Stimulated activated CD8-positive, alpha-beta memory T cell treated with anti-CD3 and anti-CD28 coated beads, Interleukin-4, amount 100 ng/mL, for 1 hour (primary cell): Measurements from ENCODE around the gene CIBAR2.

Source experiments
- DNase-seq, 2 donors: peaks; one replicate each; pipeline ENCODE4 v3.0.0-alpha.2; 2020; ENCODE audit warnings: low read depth in 2 of 2, low spot score in 1 of 2

Gene CIBAR2

DNA sequence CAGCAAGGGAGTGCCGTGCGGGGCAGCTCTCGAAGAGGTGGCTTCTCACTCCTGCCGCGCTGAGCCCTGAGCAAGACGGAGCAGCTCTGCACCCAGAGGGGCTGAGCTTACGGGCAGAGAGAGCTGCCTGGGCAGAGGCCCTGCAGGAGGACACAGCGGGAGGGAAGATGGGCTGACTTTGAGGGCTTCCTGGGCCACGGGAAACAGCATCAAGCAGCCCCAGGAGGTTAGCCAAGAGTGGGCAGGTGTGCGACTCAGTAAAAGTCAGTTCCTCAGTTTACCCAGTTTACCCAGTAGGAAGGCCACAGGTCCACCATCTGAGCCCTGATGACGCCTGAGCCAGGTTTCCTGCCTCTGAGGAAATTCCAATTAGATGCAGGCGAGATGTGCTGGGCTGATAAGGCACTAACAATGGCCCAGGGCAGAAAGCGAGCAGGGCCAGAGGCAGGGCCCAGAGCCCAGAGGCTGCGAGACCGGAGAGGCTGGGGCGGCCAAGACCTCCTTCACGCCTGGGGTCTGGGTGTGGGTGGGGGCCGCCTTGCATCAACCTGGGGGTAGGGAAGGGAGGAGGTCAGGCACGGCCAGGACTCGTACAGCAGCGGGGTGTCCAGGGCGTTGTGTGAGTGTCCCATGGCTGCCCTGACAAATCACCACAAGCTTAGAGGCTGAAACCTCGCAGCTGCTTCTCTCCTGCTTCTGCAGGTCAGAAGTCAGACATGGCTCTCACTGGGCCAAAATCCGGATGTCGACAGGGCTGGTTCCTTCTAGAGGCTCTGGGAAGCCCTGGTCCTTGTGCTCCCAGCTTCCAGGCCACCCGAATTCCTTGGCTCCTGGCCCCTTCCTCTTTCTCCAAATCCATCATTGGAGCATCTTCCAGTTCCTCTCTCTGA lies 32.0 kb upstream of the CIBAR2 start:
- DNase-seq = no peak

GRCh38 chr16:85142771-85143211 lies 30.5 kb upstream of the CIBAR2 start:
- no peak for DNase-seq

DNA sequence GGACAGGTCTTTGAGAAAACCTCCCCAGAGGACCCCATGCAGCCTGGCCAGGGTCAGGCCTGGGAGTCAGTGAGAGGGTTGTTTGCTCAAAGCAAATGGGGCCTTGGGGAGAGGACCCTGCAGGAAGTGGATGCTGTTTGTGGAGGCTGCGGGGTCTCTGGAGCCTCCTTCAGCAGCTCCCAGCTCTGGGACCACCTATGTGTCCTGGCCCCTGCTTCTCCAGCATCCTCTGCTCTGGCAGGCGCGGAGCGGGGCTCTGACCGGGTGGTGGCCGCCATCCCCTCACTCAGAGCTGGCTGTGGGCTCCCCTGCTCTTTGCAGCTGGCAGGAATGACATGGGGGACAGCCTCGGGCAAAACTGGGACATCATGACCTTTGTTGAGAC lies 29.8 kb upstream of the CIBAR2 start:
- DNase-seq = no peak

DNA sequence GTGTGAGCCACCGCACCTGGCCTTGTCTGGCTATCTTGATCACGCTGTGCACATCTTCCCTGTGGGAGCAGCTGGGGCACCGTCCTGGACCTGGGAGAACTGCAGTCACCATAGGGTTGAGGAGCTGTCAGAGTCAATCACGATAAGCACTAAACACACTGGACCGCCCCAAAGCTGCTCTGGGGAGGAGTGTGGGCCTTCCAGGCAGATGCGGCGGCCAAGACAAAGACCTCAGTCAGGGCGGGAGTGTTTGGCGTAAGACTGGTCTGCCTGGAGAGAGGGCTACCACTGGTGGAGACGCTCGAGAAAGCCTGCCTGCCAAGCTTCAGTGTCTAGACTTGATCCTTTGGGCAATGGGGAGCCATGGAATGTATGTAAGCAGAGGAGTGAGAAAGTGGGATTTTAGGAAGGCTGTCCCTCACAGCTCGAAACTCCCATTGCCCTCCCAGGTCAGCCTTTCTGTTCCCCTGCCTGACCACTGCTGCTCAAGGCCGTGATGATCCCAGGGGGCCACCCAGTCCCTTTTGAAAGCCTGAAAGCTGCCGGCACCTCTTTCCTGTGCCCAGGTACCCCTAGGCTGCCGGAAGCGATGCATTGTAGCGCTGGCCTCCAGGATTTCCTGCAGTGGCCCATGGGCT lies 29.3 kb upstream of the CIBAR2 start:
- no peak for DNase-seq

- no peak for DNase-seq
Observed at GRCh38 chr16:85140455-85141012, 28.3 kb upstream of the CIBAR2 start.

GRCh38 chr16:85139881-85140339 lies 27.6 kb upstream of the CIBAR2 start:
- no peak for DNase-seq

- DNase-seq = no peak
Observed at GRCh38 chr16:85138825-85139627, 26.8 kb upstream of the CIBAR2 start.

- no peak for DNase-seq
Observed at GRCh38 chr16:85138073-85138824, 26.0 kb upstream of the CIBAR2 start.

GRCh38 chr16:85137323-85138072 lies 25.2 kb upstream of the CIBAR2 start:
- no peak for DNase-seq

GRCh38 chr16:85136702-85137322 lies 24.5 kb upstream of the CIBAR2 start:
- no peak for DNase-seq

DNA sequence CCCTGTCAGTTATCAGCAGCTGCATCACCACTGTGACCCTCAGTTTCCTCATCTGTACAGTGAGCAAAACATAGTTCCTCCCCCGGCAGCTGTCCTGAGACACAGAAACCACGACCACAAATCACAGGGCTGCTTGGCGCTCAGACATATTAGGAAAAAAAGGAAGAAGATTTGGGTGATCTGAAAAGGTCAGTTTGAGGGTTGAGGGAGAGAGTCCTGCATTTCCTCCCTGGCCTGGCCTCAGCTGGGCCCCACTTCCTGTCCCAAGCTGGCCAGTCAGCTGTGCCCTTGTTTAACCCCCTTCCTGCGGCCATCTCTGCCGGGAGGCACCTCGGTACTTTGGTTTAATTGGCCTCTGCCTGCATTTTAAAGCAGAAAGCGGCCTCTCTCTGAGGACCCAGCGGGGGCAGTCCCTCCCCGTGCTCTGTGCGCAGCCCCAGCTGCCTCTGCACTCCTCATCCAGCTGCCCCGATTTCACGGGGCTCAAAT lies 24.0 kb upstream of the CIBAR2 start:
- no peak for DNase-seq

GRCh38 chr16:85134789-85135142 lies 22.5 kb upstream of the CIBAR2 start:
- no peak for DNase-seq

- DNase-seq = no peak
Observed at GRCh38 chr16:85134076-85134788, 22.0 kb upstream of the CIBAR2 start.

GRCh38 chr16:85133290-85133599 lies 21.0 kb upstream of the CIBAR2 start:
- no peak for DNase-seq

DNA sequence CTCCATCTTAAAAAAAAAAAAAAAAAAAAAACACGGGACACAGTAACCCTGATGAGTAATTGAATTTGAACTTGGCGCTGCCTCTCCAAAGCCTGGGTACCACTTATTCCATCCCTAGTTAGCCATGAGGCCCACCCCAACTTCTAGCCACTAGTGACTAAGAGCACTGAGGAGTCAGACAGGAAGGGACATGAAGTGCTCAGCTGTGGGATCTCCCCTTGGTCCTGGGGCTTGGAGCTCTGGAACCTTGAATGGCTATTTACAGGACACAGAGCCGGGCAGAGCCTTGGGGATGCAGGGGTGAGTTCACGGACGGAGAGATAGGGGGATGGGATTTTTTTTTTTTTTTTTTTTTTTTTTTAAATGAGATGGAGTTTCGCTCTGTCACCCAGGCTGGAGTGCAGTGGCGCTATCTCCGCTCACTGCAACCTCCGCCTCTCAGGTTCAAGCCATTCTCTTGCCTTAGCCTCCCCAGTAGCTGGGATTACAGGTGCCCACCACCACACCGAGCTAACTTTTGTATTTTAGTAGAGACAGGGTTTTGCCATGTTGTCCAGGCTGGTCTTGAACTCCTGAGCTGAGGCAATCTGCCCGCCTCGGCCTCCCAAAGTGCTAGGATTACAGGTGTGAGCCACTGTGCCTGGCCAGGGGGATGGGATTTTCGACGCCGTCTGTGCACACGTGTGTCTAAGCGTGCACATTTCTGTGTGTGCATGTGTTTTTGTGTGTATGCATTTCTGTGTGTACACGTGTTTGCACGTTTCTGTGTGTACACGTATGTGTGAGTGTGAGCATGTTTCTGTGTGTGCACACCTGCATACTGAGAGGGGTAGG lies 20.4 kb upstream of the CIBAR2 start:
- no peak for DNase-seq

DNA sequence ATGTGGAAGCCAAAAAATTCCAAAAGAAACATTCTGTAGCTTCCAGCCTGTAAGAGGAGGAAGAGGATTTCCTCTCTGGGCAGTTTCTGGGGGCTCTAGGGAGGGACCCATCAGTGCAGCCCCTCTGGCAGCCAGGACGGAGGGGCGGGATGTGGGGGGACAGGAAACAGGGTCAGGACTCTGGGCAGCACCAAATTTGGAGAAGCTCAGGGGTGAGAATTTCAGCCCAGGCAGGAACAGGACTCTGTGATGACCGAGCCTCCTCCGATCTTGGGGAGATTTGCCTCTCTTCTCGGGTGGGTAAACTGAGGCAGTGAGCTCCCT lies 18.4 kb upstream of the CIBAR2 start:
- no peak for DNase-seq

- DNase-seq = no peak
Observed at GRCh38 chr16:85129876-85130704, 17.8 kb upstream of the CIBAR2 start.
